HEK293 (cell line): ENCODE results near the gene C1RL.
A peak's percentile ranks its signal among the peaks of the same experiment; 100 is the strongest.

ENCODE experiments used
- BCL11A ChIP-seq: fragments of 450-650 bp; formaldehyde crosslinking; IDR thresholded peaks from 2 replicates; pipeline ENCODE4 v1.5.1; 2016; ENCODE audit warnings: low read depth, missing biosample characterization, missing genetic modification characterization
- KLF16 ChIP-seq: fragments of 450-650 bp; formaldehyde crosslinking; IDR thresholded peaks from 2 replicates; pipeline ENCODE4 v1.5.1; 2017; ENCODE audit warnings: missing biosample characterization, missing genetic modification characterization
- SCRT1 ChIP-seq: fragments of 450-650 bp; formaldehyde crosslinking; IDR thresholded peaks from 2 replicates; pipeline ENCODE4 v1.5.1; 2016; ENCODE audit warnings: missing biosample characterization, missing genetic modification characterization, borderline replicate concordance
- TCF7L2 ChIP-seq: IDR thresholded peaks from 2 replicates; pipeline ENCODE4 v1.6.1; 2011; ENCODE audit warnings: low read depth, mild to moderate bottlenecking, inconsistent platforms, low read length, moderate library complexity, borderline replicate concordance
- ZBTB17 ChIP-seq: fragments of 450-650 bp; formaldehyde crosslinking; IDR thresholded peaks from 2 replicates; pipeline ENCODE4 v1.5.1; 2016; ENCODE audit warnings: missing biosample characterization, missing genetic modification characterization
- ZFP41 ChIP-seq: fragments of 450-650 bp; formaldehyde crosslinking; IDR thresholded peaks from 2 replicates; pipeline ENCODE4 v1.5.1; 2016; ENCODE audit warnings: missing biosample characterization, missing genetic modification characterization, borderline replicate concordance
- ZNF211 ChIP-seq: fragments of 450-650 bp; formaldehyde crosslinking; IDR thresholded peaks from 2 replicates; pipeline ENCODE4 v1.5.1; 2016; ENCODE audit warnings: low read depth, missing biosample characterization, missing genetic modification characterization
- ZNF214 ChIP-seq: fragments of 450-650 bp; formaldehyde crosslinking; IDR thresholded peaks from 2 replicates; pipeline ENCODE4 v1.5.1; 2017; ENCODE audit warnings: missing biosample characterization, mild to moderate bottlenecking, missing genetic modification characterization, borderline replicate concordance
- ZNF23 ChIP-seq: fragments of 450-650 bp; formaldehyde crosslinking; IDR thresholded peaks from 2 replicates; pipeline ENCODE4 v1.5.1; 2016; ENCODE audit warnings: missing biosample characterization, missing genetic modification characterization, borderline replicate concordance
- ZNF248 ChIP-seq: fragments of 450-650 bp; formaldehyde crosslinking; IDR thresholded peaks from 2 replicates; pipeline ENCODE4 v1.5.1; 2017; ENCODE audit warnings: missing biosample characterization, missing genetic modification characterization
- ZNF311 ChIP-seq: fragments of 450-650 bp; formaldehyde crosslinking; IDR thresholded peaks from 2 replicates; pipeline ENCODE4 v1.5.1; 2017; ENCODE audit warnings: missing biosample characterization, missing genetic modification characterization, borderline replicate concordance
- ZNF324 ChIP-seq: fragments of 450-650 bp; formaldehyde crosslinking; IDR thresholded peaks from 2 replicates; pipeline ENCODE4 v1.5.1; 2016; ENCODE audit warnings: missing biosample characterization, missing genetic modification characterization
- ZNF366 ChIP-seq: fragments of 450-650 bp; formaldehyde crosslinking; conservative IDR thresholded peaks from 2 replicates; pipeline ENCODE4 v1.5.1; 2016; ENCODE audit warnings: missing biosample characterization, missing genetic modification characterization
- ZNF416 ChIP-seq: fragments of 450-650 bp; formaldehyde crosslinking; IDR thresholded peaks from 2 replicates; pipeline ENCODE4 v1.5.1; 2016; ENCODE audit warnings: missing biosample characterization, missing genetic modification characterization
- ZNF433 ChIP-seq: fragments of 450-650 bp; formaldehyde crosslinking; IDR thresholded peaks from 2 replicates; pipeline ENCODE4 v1.5.1; 2016; ENCODE audit warnings: missing biosample characterization, missing genetic modification characterization, low read depth
- ZNF514 ChIP-seq: fragments of 450-650 bp; formaldehyde crosslinking; IDR thresholded peaks from 2 replicates; pipeline ENCODE4 v1.5.1; 2016; ENCODE audit warnings: missing biosample characterization, missing genetic modification characterization
- ZNF530 ChIP-seq: fragments of 450-650 bp; formaldehyde crosslinking; IDR thresholded peaks from 2 replicates; pipeline ENCODE4 v1.5.1; 2016; ENCODE audit warnings: low read depth, missing biosample characterization, missing genetic modification characterization
- ZNF623 ChIP-seq: fragments of 450-650 bp; formaldehyde crosslinking; IDR thresholded peaks from 2 replicates; pipeline ENCODE4 v1.5.1; 2016; ENCODE audit warnings: missing biosample characterization, missing genetic modification characterization
- ZNF629 ChIP-seq: fragments of 450-650 bp; formaldehyde crosslinking; IDR thresholded peaks from 2 replicates; pipeline ENCODE4 v1.5.1; 2017; ENCODE audit warnings: missing biosample characterization, missing genetic modification characterization
- ZNF777 ChIP-seq: fragments of 450-650 bp; formaldehyde crosslinking; IDR thresholded peaks from 2 replicates; pipeline ENCODE4 v1.5.1; 2017; ENCODE audit warnings: missing biosample characterization, missing genetic modification characterization, borderline replicate concordance
- TF ChIP-seq, protein P1 (sequence below): fragments of 450-650 bp; formaldehyde crosslinking; IDR thresholded peaks from 2 replicates; pipeline ENCODE4 v1.5.1; 2017; ENCODE audit warnings: missing biosample characterization, missing genetic modification characterization
- TF ChIP-seq, protein P2 (sequence below): fragments of 450-650 bp; formaldehyde crosslinking; IDR thresholded peaks from 2 replicates; pipeline ENCODE4 v1.5.1; 2017; ENCODE audit warnings: missing biosample characterization, missing genetic modification characterization
- TF ChIP-seq, protein P3 (sequence below): sonication (generic); formaldehyde crosslinking; IDR thresholded peaks from 2 replicates; pipeline ENCODE4 v1.8.1; 2022; ENCODE audit warnings: mild to moderate bottlenecking, moderate library complexity, missing genetic modification reagents
- TF ChIP-seq, protein P4 (sequence below): fragments of 450-650 bp; formaldehyde crosslinking; IDR thresholded peaks from 2 replicates; pipeline ENCODE4 v1.5.1; 2016; ENCODE audit warnings: missing biosample characterization, missing genetic modification characterization
- TF ChIP-seq, protein P5 (sequence below): fragments of 450-650 bp; formaldehyde crosslinking; IDR thresholded peaks from 2 replicates; pipeline ENCODE4 v1.5.1; 2016; ENCODE audit warnings: missing biosample characterization, missing genetic modification characterization

C1RL gene

DNA sequence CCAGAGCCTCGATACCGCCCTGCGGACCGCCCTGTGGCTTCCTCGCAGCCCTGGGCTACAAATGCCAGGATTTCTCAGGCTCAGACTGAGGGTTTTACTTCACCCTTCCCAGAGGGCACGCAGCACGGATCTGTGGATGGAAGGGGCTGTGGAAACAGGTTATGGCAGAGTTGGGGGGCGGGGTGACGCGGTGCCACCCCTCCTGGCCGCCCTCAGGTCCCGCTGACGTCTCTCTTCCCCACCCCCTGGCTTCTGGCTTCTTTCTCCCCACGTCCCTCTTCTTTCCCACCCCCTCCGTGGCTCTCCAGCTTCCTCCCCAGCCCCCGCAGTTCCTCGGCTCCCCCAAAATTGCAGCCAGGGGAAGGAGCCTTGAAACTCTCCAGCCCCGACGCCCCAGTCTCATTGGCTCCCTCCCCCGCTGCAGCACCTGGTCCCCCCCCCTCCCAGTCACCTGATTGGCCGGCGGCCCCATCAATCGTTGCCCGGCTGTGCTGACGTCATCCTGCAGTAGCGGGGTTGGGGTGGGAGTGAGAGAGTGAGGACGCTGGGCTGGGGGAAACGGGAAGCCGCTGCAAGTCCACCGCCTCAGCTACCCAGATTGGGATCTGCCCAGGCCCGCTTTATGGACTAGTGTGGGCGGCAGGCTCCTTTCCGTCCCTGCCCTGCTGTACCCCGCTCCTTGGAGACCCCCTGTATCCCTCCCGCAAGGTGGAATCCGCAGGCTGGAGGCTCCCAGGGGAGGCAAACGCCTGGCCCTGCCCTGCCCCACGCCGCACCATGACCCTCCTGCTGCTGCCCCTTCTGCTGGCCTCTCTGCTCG, 21.1 kb upstream of the C1RL start, which contains the start of gene CLSTN3 (continued):
- no peak for TF ChIP-seq ZNF248 (tag by site-specific recombination)
- TF ChIP-seq ZNF23 (tag by site-specific recombination) = no peak
- peak; percentile 69; the same call in 1 of the 2 replicates for TF ChIP-seq KLF16 (tag by site-specific recombination)
- TF ChIP-seq ZNF629 = peak; percentile 95
- TF ChIP-seq ZBTB17 (tag by site-specific recombination) = peak; percentile 28; the same call in 1 of the 2 replicates
- no peak for TF ChIP-seq ZNF623 (tag by site-specific recombination)
- TF ChIP-seq BCL11A (tag by site-specific recombination) = 0 out of 2 replicates have a peak, but pooled peaks have one; percentile 31
- TF ChIP-seq ZNF416 (tag by site-specific recombination) = no peak
- TF ChIP-seq ZNF211 (tag by site-specific recombination) = no peak
- TF ChIP-seq, protein P1, sequence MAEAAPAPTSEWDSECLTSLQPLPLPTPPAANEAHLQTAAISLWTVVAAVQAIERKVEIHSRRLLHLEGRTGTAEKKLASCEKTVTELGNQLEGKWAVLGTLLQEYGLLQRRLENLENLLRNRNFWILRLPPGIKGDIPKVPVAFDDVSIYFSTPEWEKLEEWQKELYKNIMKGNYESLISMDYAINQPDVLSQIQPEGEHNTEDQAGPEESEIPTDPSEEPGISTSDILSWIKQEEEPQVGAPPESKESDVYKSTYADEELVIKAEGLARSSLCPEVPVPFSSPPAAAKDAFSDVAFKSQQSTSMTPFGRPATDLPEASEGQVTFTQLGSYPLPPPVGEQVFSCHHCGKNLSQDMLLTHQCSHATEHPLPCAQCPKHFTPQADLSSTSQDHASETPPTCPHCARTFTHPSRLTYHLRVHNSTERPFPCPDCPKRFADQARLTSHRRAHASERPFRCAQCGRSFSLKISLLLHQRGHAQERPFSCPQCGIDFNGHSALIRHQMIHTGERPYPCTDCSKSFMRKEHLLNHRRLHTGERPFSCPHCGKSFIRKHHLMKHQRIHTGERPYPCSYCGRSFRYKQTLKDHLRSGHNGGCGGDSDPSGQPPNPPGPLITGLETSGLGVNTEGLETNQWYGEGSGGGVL = peak; percentile 98
- no peak for TF ChIP-seq ZNF311 (tag by site-specific recombination)
- TF ChIP-seq, protein P2, sequence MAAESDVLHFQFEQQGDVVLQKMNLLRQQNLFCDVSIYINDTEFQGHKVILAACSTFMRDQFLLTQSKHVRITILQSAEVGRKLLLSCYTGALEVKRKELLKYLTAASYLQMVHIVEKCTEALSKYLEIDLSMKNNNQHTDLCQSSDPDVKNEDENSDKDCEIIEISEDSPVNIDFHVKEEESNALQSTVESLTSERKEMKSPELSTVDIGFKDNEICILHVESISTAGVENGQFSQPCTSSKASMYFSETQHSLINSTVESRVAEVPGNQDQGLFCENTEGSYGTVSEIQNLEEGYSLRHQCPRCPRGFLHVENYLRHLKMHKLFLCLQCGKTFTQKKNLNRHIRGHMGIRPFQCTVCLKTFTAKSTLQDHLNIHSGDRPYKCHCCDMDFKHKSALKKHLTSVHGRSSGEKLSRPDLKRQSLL (tag by site-specific recombination) = no peak
- no peak for TF ChIP-seq ZFP41 (tag by site-specific recombination)
- TF ChIP-seq, protein P3, sequence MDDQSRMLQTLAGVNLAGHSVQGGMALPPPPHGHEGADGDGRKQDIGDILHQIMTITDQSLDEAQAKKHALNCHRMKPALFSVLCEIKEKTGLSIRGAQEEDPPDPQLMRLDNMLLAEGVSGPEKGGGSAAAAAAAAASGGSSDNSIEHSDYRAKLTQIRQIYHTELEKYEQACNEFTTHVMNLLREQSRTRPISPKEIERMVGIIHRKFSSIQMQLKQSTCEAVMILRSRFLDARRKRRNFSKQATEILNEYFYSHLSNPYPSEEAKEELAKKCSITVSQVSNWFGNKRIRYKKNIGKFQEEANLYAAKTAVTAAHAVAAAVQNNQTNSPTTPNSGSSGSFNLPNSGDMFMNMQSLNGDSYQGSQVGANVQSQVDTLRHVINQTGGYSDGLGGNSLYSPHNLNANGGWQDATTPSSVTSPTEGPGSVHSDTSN = peak; percentile 97
- TF ChIP-seq SCRT1 (tag by site-specific recombination) = peak; percentile 55; the same call in 1 of the 2 replicates
- TF ChIP-seq, protein P4, sequence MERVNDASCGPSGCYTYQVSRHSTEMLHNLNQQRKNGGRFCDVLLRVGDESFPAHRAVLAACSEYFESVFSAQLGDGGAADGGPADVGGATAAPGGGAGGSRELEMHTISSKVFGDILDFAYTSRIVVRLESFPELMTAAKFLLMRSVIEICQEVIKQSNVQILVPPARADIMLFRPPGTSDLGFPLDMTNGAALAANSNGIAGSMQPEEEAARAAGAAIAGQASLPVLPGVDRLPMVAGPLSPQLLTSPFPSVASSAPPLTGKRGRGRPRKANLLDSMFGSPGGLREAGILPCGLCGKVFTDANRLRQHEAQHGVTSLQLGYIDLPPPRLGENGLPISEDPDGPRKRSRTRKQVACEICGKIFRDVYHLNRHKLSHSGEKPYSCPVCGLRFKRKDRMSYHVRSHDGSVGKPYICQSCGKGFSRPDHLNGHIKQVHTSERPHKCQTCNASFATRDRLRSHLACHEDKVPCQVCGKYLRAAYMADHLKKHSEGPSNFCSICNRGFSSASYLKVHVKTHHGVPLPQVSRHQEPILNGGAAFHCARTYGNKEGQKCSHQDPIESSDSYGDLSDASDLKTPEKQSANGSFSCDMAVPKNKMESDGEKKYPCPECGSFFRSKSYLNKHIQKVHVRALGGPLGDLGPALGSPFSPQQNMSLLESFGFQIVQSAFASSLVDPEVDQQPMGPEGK (tag by site-specific recombination) = peak; percentile 99
- TF ChIP-seq ZNF366 (tag by site-specific recombination) = peak; percentile 69
- TF ChIP-seq ZNF214 (tag by site-specific recombination) = no peak
- no peak for TF ChIP-seq TCF7L2
- TF ChIP-seq, protein P5, sequence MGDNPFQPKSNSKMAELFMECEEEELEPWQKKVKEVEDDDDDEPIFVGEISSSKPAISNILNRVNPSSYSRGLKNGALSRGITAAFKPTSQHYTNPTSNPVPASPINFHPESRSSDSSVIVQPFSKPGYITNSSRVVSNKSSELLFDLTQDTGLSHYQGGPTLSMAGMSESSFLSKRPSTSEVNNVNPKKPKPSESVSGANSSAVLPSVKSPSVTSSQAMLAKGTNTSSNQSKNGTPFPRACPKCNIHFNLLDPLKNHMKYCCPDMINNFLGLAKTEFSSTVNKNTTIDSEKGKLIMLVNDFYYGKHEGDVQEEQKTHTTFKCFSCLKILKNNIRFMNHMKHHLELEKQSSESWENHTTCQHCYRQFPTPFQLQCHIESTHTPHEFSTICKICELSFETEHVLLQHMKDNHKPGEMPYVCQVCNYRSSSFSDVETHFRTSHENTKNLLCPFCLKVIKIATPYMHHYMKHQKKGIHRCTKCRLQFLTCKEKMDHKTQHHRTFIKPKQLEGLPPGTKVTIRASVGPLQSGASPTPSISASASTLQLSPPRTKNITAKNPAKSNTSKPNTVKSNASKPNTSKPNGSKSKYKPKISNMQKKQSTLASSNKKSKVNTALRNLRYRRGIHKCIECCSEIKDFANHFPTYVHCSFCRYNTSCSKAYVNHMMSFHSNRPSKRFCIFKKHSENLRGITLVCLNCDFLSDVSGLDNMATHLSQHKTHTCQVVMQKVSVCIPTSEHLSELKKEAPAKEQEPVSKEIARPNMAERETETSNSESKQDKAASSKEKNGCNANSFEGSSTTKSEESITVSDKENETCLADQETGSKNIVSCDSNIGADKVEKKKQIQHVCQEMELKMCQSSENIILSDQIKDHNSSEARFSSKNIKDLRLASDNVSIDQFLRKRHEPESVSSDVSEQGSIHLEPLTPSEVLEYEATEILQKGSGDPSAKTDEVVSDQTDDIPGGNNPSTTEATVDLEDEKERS (tag by site-specific recombination) = no peak
- TF ChIP-seq ZNF514 (tag by site-specific recombination) = no peak
- TF ChIP-seq ZNF324 (tag by site-specific recombination) = no peak
- TF ChIP-seq ZNF777 (tag by site-specific recombination) = peak; percentile 30; the same call in 1 of the 2 replicates
- no peak for TF ChIP-seq ZNF530
- no peak for TF ChIP-seq ZNF433 (tag by site-specific recombination)
